Activated naive CD8-positive, alpha-beta T cell treated with anti-CD3 and anti-CD28 coated beads, Interleukin-2, amount 10 ng/mL, durations not matched to agents 7 days and 5 days (primary cell): ENCODE results near the gene C10orf120. TPM values are rescaled to one million over a fixed set of nuclear protein-coding genes. Genes with fewer than 3 reads are reported as not detected.

Source experiments
- ATAC-seq: fragments of 150-1000 bp; cut with Tn5 transposase; one replicate; pipeline ENCODE4 v1.10.0; 2021; ENCODE audit warnings: low read depth, moderate library complexity
- POLR2A ChIA-PET: fragments of 350-600 bp; sonication (Branson Sonifier 250); formaldehyde crosslinking; loops from one replicate; lab custom pipeline; 2021; ENCODE audit warnings: antibody characterized with exemption; lab: Charles Lee
- DNase-seq: peaks from one replicate; pipeline ENCODE4 v3.0.0; 2021
- H3K27ac Mint-ChIP-seq: one replicate; pipeline ENCODE4 v1.8.0; 2022; ENCODE audit warnings: mild to moderate bottlenecking, mixed read lengths
- H3K27me3 Mint-ChIP-seq: one replicate; pipeline ENCODE4 v1.8.0; 2022; ENCODE audit warnings: mild to moderate bottlenecking, moderate library complexity, mixed read lengths
- H3K36me3 Mint-ChIP-seq: one replicate; pipeline ENCODE4 v1.8.0; 2021; ENCODE audit warnings: mild to moderate bottlenecking, mixed read lengths
- H3K4me1 Mint-ChIP-seq: one replicate; pipeline ENCODE4 v1.8.0; 2021; ENCODE audit warnings: mixed read lengths
- H3K4me3 Mint-ChIP-seq: one replicate; pipeline ENCODE4 v1.8.0; 2022; ENCODE audit warnings: mild to moderate bottlenecking, moderate library complexity, mixed read lengths
- H3K9me3 Mint-ChIP-seq: one replicate; pipeline ENCODE4 v1.8.0; 2021; ENCODE audit warnings: mixed read lengths
- total RNA-seq, 2 experiments: library from RNA; stranded (reverse); gene quantifications; one replicate each; pipeline ENCODE4 v1.2.3, GENCODE V29; 2021

C10orf120 gene
- total RNA-seq, 2 experiments from 2014 or later: not detected

GRCh38 chr10:122649903-122650302 is 49.7 kb downstream of the C10orf120 start:
- no peak for ATAC-seq
- no peaks in the 10 kb centered on the region for H3K36me3 Mint-ChIP-seq
- POLR2A ChIA-PET: interaction anchor here (0.6 kb wide), 1 partner anchor 291 kb away, joined by 5 read pairs; no protein-coding TSS in a partner anchor
- no peak overlapping the region for H3K4me3 Mint-ChIP-seq
- H3K27me3 Mint-ChIP-seq: peaks cover 12% of the 10 kb centered on the region
- H3K9me3 Mint-ChIP-seq: no peaks in the 10 kb centered on the region
- H3K27ac Mint-ChIP-seq: no peak overlapping the region
- H3K4me1 Mint-ChIP-seq: no peaks in the 10 kb centered on the region
- no peak for DNase-seq

GRCh38 chr10:122648599-122649428 is 50.8 kb downstream of the C10orf120 start:
- Mint-ChIP-seq H3K27ac (no peak overlapping the region), H3K4me3 (no peak overlapping the region), H3K27me3 (peaks cover 11% of the 10 kb centered on the region), H3K4me1 (no peaks in the 10 kb centered on the region), H3K36me3 (no peaks in the 10 kb centered on the region), H3K9me3 (no peaks in the 10 kb centered on the region)
- no peak for ATAC-seq
- POLR2A ChIA-PET: no interaction called here
- peak; percentile 43 for DNase-seq

Other genes starting within 250 kb of the C10orf120 start
- not detected for gene ARMS2, start 245.2 kb downstream of the C10orf120 start, total RNA-seq
- gene HTRA1, start 238.3 kb downstream of the C10orf120 start, total RNA-seq: under 1 TPM in 1 of 2 experiments, not detected in 1; 0.26 TPM
- gene DMBT1, start 139.1 kb downstream of the C10orf120 start, total RNA-seq: not detected
- 1 to 10 TPM; 3.0 to 3.4 TPM for gene CUZD1, start 146.0 kb upstream of the C10orf120 start, total RNA-seq
- gene FAM24B, start 179.7 kb upstream of the C10orf120 start, total RNA-seq: 10 to 100 TPM; 15.8 to 19.1 TPM
- gene FAM24A, start 210.8 kb upstream of the C10orf120 start, total RNA-seq: not detected